HG02884 (cell line): ENCODE data around the gene UIMC1.

ENCODE experiments used
- ATAC-seq: cut with Tn5 transposase; IDR thresholded peaks from one replicate; pipeline ENCODE4 v1.9.1; 2021; ENCODE audit warnings: mild to moderate bottlenecking, moderate library complexity; ENCODE audit not compliant: unreplicated experiment

The UIMC1 gene

DNA sequence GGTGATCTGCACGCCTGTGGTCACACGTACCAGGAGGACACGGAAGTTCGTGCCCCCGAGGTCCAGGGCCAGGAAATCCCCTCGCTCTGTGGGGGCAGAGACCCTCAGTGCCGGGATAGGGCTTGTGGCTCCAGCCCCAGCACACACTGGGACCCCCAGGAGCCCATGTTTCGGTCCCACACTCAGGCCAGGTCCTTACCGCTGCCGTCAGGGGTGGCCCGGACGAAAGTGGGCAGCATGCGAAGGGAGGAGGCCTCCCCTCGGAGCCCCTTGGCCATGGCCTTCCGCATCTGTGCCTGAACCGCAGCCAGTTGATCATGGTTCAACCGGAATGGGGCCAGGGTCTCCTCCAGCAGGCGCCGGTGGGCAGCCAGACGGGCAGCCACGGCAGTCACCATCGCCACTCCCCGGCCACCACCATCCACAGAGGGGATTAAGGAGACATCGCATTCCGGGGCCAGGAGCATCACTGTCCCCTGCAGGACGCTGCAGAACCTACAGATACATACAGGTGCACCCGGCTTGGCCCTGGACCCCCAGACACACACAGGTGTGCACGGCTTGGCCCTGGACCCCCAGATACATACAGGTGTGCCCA, 119.2 kb downstream of the UIMC1 start:
- ATAC-seq, result no peak

DNA sequence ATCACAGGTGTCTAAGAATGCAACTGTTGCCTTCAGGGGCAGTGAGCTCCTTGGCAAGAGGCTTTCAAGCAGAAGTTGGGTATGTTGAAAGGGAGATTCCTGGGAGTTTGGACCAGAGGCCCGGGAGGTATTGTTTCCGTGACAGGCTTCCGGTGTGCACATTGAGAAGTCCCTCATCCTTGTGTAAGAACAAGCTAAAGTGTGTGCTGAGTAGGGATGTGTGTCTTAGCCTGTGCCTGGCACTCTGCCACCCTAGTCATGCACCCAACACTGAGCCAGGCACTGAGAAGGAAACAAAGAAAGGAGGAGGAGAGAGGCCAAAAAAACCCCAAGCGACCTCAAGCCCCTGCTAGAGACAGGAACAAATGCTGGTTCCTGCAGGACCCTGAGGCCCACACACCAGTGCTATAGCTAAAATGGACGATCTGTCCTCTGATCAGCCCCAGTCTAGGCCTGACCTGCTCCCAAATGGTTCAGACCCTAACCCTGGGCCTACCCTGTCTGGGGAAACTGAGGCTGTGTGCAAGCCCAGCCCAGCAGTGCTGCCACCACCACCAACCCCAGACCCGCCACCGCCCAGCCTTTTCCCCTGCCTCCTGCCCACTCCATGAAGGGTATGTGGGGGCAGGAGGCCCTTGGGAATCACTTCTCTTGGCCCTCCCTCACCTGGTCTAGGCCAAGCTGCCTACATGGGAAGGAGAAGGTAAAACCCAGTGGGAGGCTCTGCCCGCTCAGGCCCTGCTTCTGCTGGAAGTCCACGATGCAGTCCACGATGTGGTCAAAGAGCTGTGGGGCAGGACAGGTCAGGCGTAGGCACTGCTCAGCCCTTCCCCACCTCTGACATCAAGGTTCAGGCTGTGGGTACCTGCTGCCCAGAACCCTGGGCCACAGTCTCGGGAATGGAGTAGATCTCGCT, 120.0 kb downstream of the UIMC1 start:
- ATAC-seq, result no peak

DNA sequence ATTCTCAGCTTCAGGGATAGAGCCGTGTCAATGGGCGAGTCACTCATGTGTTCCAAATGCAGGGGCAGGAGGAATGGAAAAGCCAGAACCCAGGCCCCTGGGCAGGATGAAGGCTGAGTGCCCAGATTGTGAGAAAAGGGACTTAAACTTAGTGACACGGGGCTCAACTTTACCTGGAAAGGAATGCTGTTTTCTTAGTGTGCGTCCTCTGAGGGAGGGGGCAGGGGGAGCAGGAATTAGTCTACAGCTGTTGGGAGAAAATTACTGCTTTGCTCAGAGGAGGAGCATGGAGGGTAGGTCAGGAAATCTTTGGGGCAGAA, 122.0 kb downstream of the UIMC1 start:
- ATAC-seq, result no peak

DNA sequence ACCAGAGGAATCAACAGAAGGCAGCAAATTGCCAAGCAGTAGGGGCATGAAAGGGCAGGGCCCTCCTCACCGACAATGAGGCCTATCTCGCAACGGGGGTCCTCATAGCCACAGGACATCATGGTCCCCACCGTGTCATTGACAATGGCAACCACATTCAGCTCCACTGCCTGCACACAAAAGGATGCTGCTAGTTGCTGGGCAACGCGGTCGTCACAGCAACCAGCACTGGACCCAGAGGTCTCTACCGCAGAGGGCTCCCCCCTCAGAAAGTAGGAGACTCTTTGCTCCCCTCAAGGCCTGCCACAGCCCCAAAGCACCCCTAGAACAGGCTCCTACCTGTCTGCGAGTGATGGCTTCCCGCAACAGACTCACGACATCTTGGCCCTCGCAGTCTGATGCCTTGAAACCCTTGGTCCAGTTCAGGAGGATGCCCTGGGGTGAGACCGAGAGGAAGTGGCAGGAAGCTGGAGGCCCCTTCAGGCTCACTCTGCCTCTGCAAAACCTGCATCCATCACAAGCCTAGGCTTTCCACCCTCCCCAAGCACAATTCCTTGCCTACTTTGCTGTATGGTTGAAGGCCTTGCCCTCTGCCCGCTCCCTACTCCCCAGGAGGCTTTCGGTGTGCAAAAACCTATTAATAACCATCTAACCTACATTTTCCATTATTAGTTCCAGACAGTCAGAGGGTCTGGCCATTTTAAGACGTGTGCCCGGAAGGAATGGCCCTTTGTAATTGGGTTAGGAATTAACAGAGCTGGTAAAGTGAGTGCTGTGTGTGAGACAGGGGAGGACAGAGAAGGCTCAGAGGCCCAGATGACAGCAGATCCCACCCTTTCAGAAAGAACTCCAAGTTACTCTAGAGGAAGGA, 122.6 kb downstream of the UIMC1 start:
- no peak for ATAC-seq

DNA sequence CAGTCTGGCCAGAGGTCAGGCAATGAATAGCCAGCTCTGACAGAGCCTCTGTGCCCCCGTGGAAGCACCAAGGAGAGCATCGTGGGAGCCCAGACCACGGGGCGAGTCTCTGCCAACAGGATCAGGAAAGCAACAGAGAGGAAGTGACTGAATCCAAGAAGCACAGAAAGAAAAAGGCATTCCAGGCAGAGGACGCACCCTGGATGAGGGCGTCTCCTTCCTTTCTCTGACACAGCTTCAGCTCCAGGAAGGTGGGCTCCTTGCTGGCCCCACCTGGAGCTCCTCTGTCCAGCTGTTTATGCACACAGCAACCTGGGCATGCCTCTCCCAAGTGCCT, 124.0 kb downstream of the UIMC1 start:
- no peak for ATAC-seq

DNA sequence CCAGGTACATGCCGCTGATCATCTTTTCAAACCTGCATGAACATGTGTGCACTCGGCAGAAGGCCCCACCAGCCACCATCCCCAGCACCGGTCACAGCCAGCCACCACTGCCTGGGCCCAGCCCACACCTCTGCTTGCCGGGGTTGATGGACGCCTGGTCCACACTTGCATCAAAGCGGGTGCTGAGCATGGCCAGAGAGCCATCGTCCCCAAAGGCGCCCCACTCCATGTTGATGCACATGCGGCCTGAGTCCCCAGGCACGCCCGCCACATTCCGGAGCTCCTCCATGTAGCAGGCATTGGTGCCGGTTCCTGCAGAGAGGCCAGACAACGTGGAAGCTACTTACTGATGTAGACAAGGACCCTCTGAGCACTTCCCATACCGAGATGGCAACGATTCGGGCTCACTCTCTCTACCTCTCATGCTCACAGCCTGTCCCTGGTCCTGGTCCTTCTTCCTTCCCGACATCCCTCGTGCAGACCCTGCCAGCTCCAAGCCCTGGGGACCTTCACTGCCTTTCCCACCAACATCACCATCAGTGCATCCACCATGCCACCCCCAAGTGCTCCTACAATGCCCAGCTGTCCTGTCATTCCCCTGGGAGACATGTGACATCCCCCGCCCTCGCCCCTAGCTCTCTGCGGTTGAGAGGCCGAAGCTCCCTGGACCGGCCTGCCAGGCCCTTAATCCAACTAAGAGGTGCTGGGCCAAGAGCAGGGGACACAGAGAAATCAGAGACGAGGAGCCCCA, 124.6 kb downstream of the UIMC1 start:
- no peak for ATAC-seq

DNA sequence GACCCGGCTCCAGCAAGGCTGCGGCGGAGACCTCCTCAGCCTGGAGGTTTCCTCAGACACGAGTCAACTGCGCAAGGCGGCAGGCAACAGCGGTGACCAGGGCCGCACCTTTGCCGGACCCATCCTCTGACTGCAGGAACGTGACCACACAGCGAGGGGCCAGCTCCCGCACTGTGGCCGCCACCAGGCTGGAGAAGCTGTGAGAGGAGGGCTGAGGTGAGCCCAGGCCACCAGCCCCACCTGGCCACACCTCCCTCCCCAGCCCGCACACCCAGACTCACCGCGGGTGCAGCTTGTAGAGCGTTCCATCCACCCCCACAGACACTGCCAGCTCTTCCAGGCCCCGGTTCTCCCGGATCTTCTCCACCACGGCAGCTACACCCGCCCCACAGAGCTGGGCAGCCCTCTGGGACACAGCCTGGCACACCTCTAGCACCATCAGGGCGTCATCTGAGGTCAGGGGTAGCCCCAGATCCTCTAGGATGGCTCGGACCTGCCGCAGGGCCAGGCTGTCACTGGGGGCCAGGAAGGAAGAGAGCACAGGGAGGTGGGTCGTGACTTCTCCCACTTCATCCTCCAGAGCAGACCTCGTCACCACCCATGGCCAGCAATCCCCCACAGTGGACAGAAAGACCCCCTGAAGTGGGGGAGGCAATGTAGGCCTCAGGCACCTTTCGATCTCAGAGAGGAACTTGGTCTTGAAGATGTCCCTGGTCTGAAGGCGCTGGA, 125.4 kb downstream of the UIMC1 start:
- ATAC-seq, result no peak

DNA sequence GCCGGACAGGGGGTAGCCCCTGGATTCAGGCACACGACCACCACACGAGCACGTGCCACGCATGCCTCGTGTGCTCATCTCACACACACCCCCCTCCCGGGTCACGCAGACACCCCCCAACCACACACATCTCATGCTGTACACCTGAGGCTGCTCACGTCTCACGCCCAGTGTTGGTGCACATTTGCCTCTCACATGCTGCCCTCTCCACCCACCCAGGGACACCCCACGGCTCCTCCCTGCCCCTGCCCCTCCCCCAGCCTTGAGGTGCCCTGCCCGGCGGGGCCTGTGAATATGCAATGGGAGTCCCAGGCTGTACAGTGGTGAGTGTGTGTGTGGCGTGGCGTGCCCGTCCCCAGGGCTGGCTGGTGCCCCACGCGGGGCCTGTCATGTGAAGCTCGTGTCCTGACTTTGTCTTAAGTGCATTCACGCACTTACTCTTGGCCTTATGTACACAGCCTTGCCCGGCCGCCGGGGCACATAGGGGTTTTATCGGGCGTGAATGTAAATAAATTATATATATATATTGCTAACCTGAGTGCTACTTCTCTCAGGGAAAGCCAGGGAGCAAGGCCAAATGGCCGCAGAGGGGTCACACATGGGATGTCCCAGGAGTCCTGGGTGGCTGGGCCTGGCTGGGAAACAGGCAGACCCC, 126.1 kb downstream of the UIMC1 start:
- ATAC-seq, result no peak

DNA sequence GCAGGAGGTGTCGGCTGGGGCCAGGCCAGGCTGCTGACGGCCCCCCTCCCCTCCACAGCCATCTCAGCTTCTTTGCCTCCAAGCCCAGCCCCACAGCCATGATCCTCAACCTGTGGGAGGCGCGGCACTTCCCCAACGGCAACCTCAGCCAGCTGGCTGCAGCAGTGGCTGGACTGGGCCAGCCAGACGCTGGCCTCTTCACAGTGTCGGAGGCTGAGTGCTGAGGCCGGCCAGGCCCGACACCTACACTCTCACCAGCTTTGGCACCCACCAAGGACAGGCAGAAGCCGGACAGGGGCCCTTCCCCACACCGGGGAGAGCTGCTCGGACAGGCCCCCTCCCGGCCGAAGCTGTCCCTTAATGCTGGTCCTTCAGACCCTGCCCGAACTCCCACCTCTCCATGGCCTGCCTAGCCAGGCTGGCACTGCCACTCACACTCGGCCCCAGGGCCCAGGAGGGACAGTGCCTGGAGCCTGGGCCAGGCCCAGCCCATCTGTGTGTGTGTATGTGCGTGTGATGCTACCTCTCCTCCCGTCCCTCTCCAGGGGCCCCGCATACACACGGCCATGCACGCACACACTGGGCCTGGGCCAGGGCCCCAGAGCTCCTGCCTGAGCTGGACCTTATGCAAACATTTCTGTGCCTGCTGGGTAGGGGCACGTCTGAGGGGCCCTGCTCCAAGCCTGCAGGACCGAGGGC, 126.8 kb downstream of the UIMC1 start:
- no peak for ATAC-seq

DNA sequence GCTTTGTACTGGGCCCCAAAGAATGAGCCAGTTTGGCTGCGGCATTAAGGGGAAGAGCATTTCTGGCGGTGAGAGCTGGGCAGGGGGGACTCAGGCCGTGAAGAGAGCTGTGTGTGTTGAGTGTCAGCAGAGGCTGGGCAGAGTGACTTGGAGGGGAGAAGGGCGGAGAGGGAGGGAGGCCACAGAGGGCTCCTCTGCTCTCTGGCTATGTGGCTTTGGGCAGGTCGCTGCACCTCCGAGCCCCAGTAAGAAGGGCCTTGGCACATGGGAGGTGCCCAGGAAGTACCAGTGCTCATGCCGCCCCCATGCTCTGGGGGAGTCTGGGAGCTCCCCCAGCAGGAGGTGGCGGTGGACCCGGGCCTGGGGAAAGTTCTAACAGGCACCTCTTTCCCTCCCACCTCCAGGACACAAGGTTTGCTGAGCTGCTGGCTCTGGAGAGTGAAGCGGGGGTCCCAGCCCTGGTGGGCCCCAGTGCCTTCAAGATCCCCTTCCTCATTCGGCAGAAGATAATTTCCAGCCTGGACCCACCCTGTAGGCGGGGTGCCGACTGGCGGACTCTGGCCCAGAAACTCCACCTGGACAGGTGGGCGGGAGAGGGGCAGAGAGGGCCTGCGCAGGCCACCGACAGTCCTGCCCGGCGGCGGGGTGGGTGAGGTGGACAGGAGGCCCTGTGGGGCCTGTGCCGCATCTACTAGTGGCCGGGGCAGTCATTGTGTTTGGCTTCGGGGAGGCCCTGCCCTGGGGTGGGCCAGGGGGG, 127.5 kb downstream of the UIMC1 start:
- no peak for ATAC-seq

DNA sequence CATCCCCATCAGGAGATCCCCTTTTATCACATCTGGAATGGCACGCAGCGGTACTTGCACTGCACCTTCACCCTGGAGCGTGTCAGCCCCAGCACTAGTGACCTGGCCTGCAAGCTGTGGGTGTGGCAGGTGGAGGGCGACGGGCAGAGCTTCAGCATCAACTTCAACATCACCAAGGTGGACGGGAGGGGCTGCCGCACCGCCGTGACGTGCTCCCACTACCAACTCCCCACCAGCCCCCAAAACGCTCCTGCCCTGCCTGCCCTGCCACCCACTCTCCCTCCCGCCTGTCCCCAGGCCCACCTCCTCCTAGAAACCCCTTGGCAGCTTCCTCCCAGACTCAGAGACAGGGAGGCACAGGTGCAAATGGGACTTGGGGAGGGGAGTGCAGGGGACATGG, 128.1 kb downstream of the UIMC1 start:
- no peak for ATAC-seq

DNA sequence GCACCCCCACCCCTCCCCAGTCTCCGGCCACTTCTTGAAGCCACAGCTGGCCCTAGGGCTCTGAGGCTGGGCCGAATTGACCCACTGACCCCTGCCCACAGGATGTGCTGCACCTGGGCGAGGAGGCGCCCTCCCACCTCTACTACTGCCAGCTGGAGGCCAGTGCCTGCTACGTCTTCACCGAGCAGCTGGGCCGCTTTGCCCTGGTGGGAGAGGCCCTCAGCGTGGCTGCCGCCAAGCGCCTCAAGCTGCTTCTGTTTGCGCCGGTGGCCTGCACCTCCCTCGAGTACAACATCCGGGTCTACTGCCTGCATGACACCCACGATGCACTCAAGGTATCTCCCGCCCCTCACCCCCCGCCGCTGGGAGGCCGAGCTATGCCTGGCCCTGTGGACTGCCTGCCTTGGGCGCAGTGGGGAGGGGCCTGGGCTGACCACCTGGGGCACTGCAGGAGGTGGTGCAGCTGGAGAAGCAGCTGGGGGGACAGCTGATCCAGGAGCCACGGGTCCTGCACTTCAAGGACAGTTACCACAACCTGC, 128.7 kb downstream of the UIMC1 start:
- ATAC-seq, result no peak

DNA sequence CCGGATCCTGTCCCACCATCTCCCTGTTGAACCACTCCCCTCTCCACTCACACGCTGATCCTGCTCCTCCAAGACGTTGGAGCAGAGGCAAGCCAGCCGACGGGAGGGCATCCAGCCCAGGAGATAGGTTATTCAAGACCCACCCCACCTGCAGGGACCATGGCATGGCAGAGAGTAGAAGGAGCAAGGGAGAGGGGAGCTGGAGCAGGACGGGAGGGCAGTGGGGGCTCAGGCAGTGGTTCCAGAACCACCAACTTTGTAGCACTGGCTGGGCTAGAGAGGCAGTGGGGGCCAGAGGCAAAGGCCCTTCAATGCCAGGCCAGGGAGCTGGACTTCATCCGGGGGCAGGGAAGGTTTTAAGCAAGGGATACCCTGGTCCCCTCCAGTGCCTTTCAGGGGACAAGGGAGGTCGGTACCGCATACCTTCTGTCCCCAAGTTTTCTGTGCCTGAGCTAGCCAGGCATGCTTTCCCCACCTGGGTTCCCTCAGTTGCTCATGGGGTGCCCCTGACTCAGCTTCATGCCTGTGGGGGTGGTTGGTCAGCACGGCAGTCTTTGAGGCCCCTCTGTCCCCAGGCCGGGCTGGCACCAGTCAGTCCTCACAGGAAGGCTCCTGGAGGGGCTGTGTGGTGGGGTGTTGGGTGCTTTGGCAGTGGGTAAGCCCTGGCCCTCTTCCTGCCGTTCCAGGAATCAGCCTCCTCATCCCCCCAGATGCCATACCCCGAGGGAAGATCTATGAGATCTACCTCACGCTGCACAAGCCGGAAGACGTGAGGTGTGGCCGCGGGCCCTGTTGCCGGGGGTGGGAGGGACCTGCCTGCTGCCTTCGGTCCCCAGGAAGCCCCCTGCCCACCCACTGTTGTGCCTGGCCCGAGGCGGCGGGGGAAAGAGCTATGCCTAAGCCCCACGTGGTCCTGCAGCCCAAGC, 129.8 kb downstream of the UIMC1 start:
- no peak for ATAC-seq

DNA sequence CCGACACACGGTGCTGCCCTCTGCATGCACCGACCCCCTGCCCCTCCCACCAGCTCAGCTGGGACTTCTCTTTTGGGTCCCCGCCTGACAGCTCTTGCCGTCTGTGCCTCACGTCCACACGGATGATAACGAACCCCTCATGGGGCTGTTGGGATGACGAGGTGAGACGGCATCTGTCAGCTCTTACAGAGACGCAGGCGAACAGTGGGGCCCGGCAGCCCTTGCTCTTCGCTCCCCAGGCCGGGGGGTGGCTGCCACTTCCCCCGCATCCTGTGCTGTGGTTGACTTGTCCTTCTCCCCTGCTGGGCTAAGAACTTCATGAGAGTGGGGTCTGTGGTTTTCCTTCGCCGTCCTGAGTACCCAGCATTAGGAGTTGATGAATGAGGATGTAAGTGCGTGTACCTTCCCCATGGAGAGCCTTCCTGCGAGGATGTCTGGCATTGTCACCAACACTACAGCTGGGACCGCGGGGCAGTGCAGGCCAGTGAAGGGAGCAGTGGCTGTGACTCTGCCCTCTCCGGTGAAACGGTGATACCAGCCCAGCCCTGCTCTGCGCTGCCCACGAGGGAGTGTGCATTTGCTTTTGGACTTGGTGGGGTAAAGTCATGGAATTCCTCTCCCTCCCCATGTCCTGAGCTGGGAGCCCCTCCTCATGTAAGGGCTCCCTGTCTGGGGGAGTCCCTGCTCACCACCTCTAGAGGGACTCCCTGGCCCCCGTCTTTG, 130.6 kb downstream of the UIMC1 start:
- no peak for ATAC-seq

DNA sequence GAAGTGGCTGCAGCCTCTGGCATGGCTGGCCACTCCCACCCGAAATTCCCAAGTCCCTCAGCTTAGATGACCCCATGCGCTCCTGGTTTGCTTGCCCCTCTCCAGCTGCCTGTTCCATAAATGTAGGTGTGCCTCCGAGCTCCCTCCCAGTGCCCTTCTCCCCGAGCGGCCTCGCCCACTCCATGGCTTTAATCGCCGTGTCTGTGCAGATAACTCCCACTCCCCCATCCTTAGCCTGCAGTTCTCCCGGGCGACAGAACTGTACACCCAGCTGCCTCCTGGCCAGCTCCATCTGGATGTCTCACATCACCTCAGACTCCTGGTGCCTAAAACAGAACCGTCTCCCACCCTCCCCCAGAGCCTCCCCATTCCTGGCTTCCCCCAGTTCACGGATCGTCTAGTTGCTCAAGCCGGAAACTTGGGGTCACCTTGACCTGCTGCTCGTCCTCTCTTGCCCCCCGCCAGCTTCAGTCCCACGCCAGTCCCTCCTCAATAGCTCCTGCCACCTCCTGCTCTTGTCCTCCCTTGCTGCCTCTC, 131.5 kb downstream of the UIMC1 start:
- ATAC-seq, result no peak

DNA sequence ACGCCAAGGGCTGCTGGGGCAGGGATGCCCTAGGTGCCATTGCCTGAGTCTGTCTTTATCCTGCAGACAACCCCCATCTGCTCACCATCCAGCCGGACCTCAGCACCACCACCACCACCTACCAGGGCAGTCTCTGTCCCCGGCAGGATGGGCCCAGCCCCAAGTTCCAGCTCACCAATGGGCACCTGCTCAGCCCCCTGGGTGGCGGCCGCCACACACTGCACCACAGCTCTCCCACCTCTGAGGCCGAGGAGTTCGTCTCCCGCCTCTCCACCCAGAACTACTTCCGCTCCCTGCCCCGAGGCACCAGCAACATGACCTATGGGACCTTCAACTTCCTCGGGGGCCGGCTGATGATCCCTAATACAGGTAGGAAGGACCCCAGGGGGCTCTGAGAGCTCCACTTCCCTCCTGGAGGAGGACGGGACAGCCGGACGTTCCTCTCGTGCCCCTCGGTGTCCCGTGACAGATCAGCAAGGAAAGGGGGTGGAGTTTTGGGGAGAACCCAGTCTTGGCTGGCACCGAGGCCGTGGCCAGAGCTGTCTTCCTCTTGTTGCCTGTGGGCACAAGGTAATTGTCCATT, 132.3 kb downstream of the UIMC1 start:
- no peak for ATAC-seq
